Uterus (tissue), 2 donors: Measurements from ENCODE around the gene GRAMD1C.

Experiments
- POLR2A ChIP-seq, 2 donors: fragments of 450-650 bp; IDR thresholded peaks; one replicate each; pipeline ENCODE4 v1.6.1; 2016; ENCODE audit warnings: antibody characterized with exemption in 2 of 2, mild to moderate bottlenecking in 1 of 2, moderate library complexity in 1 of 2
- TF ChIP-seq, protein P1 (sequence below), 4 experiments: fragments of 200-600 bp in 2 of 4; fragments of 450-650 bp in 2 of 4; sonication (generic) in 2 of 4; IDR thresholded peaks; one replicate each; pipeline ENCODE4 v1.5.1; 2016 to 2019; ENCODE audit warnings: antibody characterized with exemption in 4 of 4, mild to moderate bottlenecking in 2 of 4, moderate library complexity in 1 of 4

DNA sequence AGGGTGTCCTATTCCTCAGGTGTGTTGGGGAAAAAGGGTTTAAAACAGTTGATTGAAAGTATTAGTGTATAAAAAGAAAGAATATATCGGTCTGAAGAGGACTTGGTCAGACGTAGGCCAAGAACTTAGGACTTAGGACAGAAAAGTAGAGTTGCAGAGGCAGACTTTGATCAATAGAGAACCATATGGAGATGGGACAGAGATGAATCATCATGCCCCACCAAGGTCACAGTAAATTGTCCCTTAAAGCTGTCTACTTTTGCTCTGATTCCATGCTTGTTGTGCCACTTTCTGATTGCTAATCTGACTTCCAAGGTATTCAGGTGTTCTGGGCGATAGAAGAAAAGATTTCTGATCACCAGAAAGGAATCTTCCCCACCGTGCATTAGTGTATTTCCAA is 56.3 kb downstream of the GRAMD1C start:
- TF ChIP-seq, protein P1, sequence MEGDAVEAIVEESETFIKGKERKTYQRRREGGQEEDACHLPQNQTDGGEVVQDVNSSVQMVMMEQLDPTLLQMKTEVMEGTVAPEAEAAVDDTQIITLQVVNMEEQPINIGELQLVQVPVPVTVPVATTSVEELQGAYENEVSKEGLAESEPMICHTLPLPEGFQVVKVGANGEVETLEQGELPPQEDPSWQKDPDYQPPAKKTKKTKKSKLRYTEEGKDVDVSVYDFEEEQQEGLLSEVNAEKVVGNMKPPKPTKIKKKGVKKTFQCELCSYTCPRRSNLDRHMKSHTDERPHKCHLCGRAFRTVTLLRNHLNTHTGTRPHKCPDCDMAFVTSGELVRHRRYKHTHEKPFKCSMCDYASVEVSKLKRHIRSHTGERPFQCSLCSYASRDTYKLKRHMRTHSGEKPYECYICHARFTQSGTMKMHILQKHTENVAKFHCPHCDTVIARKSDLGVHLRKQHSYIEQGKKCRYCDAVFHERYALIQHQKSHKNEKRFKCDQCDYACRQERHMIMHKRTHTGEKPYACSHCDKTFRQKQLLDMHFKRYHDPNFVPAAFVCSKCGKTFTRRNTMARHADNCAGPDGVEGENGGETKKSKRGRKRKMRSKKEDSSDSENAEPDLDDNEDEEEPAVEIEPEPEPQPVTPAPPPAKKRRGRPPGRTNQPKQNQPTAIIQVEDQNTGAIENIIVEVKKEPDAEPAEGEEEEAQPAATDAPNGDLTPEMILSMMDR (IDR thresholded peaks at IDR 0.05) = no peak
- TF ChIP-seq POLR2A (IDR thresholded peaks at IDR 0.05) = no peak
